Spleen (tissue), 11 donors: ENCODE measurements around the gene TGDS. TPM values are rescaled to one million over a fixed set of nuclear protein-coding genes. Genes with fewer than 3 reads are reported as not detected.
A peak's percentile ranks its signal among the peaks of the same experiment; 100 is the strongest.

ENCODE experiments used
- DNase-seq: peaks from one replicate; pipeline ENCODE4 v3.0.0-alpha.2; 2020
- H3K27ac ChIP-seq, 8 donors: fragments of 200-600 bp; sonication (generic) in 7 of 8; 1 replicate in 4 of 8; 2 replicates in 4 of 8; pipeline versions ENCODE4 v1.5.0 to v1.8.0; 2016 to 2021; ENCODE audit warnings: inconsistent platforms in 4 of 8, mild to moderate bottlenecking in 4 of 8, moderate library complexity in 1 of 8
- H3K27me3 ChIP-seq, 7 donors: fragments of 200-600 bp; sonication (generic) in 6 of 7; replicated peaks in 1 of 7; 1 replicate in 4 of 7; 2 replicates in 3 of 7; pipeline versions ENCODE4 v1.5.0 to v1.8.0; 2016 to 2021; ENCODE audit warnings: inconsistent platforms in 3 of 7, mild to moderate bottlenecking in 1 of 7
- H3K36me3 ChIP-seq, 6 donors: fragments of 200-600 bp; sonication (generic) in 5 of 6; 1 replicate in 4 of 6; 2 replicates in 2 of 6; pipeline versions ENCODE4 v1.5.0 to v1.8.0; 2016 to 2021; ENCODE audit warnings: inconsistent platforms in 2 of 6
- H3K4me1 ChIP-seq, 6 donors: fragments of 200-600 bp; sonication (generic) in 5 of 6; 1 replicate in 3 of 6; 2 replicates in 3 of 6; pipeline versions ENCODE4 v1.5.0 to v1.8.0; 2016 to 2021; ENCODE audit warnings: inconsistent platforms in 3 of 6
- H3K4me3 ChIP-seq, 8 donors: fragments of 200-600 bp; sonication (generic) in 7 of 8; 1 replicate in 4 of 8; 2 replicates in 4 of 8; pipeline versions ENCODE4 v1.5.0 to v1.8.0; 2016 to 2021; ENCODE audit warnings: inconsistent platforms in 4 of 8, mild to moderate bottlenecking in 4 of 8, moderate library complexity in 2 of 8
- H3K9me3 ChIP-seq, 8 donors: fragments of 200-600 bp; sonication (generic) in 7 of 8; 1 replicate in 4 of 8; 2 replicates in 4 of 8; pipeline versions ENCODE4 v1.5.0 to v1.8.0; 2016 to 2021; ENCODE audit warnings: inconsistent platforms in 4 of 8
- CTCF ChIP-seq, 11 experiments: fragments of 200-600 bp in 7 of 11; fragments of 450-650 bp in 4 of 11; sonication (generic) in 4 of 11; IDR thresholded peaks in 8 of 11; conservative IDR thresholded peaks in 3 of 11; 1 replicate in 7 of 11; 2 replicates in 4 of 11; pipeline versions ENCODE4 v1.4.0 to v1.8.0; 2016 to 2021; ENCODE audit warnings: antibody characterized with exemption in 11 of 11, inconsistent platforms in 4 of 11, mild to moderate bottlenecking in 1 of 11
- POLR2A ChIP-seq, 3 donors: fragments of 450-650 bp; IDR thresholded peaks; one replicate each; pipeline ENCODE4 v1.5.1; 2017; ENCODE audit warnings: antibody characterized with exemption in 3 of 3, mild to moderate bottlenecking in 1 of 3
- POLR2AphosphoS5 ChIP-seq, 3 donors: sonication (generic); formaldehyde crosslinking; IDR thresholded peaks; one replicate each; pipeline ENCODE4 v1.5.1; 2017; ENCODE audit warnings: antibody characterized with exemption in 3 of 3
- WGBS, 5 donors: extraction: QIAGEN DNeasy Blood & Tissue Kit in 3 of 5; methylation state at CpG; one replicate each; pipeline versions ENCODE4 v1.1.5 to v1.1.7; 2013 to 2018; 5-methylcytosine and 5-hydroxymethylcytosine counted together
- intact Hi-C: fragments of 100-400 bp; cut with DNase I; formaldehyde crosslinking; loops from one replicate; pipeline ENCODE4 v1.15.0; 2023; ENCODE audit warnings: low total_unique reads
- polyA plus RNA-seq, 3 donors: library from polyadenylated mRNA; stranded (reverse); fragments of 200-250 nt; gene quantifications; one replicate each; pipeline ENCODE4 v1.2.1, GENCODE V29; 2013
- total RNA-seq, 7 donors: library from RNA; depleted of rRNA in 3 of 7; stranded (reverse); fragments of >200 nt in 3 of 7; fragmentation: NEBNext Ultra II Directional in 4 of 7; extraction: Animal tissue kit (Norgen Biotek cat#: 25700) in 4 of 7; gene quantifications; one replicate each; pipeline versions ENCODE4 v1.1.0 to v1.2.1, GENCODE V29; 2016 to 2021
- donor health status: healthy with polysubstance abuse.
- donor health status: DM: no; HTN: no; CAD: no; lungs with moderate emphysema.
- donor health status: DM: no; HTN: no; CAD: no.
- donor health status: Bipolar disorder and iron deficiency.
- donor health status: healthy.
- donor health status: DM: no; HTN: no; CAD: no.
- donor health status: DM: yes; HTN: yes; CAD: no.

TGDS gene
- total and polyA plus RNA-seq, 10 donors, result 9.6 to 16.3 (median 11.7) TPM

- Histone ChIP-seq H3K36me3 (peaks cover 0 to 31% (median 21%) of the 10 kb centered on the region in 6 donors), H3K4me1 (peaks cover 15 to 54% (median 33%) of the 10 kb centered on the region in 6 donors), H3K9me3 (no peaks in the 10 kb centered on the region), H3K27me3 (no peaks in the 10 kb centered on the region), H3K4me3 (peak overlapping the region; percentile 62 to 89 (median 79)), H3K27ac (peak overlapping the region; percentile 69 to 90 (median 86))
- WGBS, 5 donors, result 7 to 9% (median 8%) methylated on average over 16 of the region's 16 CpGs
- peak; percentile 81 for DNase-seq
- intact Hi-C loops, result no loop called here
- TF ChIP-seq POLR2AphosphoS5 (IDR thresholded peaks at IDR 0.05), result no peak
- TF ChIP-seq CTCF (IDR thresholded peaks at IDR 0.05 in 8 of 11, conservative IDR thresholded peaks at IDR 0.05 in 3 of 11), result no peak
- TF ChIP-seq POLR2A (IDR thresholded peaks at IDR 0.05), result no peak
Measured at GRCh38 chr13:94595001-94595949, 677 bp downstream of the TGDS start.

- 87 to 97% (median 91%) methylated on average over 3 of the region's 3 CpGs for WGBS, 5 donors
- H3K36me3 ChIP-seq, result peaks cover 0 to 66% (median 27%) of the 10 kb centered on the region in 6 donors
- H3K27me3 ChIP-seq, result no peaks in the 10 kb centered on the region
- H3K4me3 ChIP-seq, result no peak overlapping the region
- H3K27ac ChIP-seq, result no peak overlapping the region
- intact Hi-C loops, result no loop called here
- no peak for DNase-seq
- H3K9me3 ChIP-seq, result no peaks in the 10 kb centered on the region
- TF ChIP-seq CTCF (IDR thresholded peaks at IDR 0.05 in 8 of 11, conservative IDR thresholded peaks at IDR 0.05 in 3 of 11) (no peak), POLR2A (IDR thresholded peaks at IDR 0.05) (no peak), POLR2AphosphoS5 (IDR thresholded peaks at IDR 0.05) (no peak)
- peaks cover 15 to 51% (median 29%) of the 10 kb centered on the region in 6 donors for H3K4me1 ChIP-seq
Measured at GRCh38 chr13:94590744-94591143, 5.2 kb downstream of the TGDS start.

- Histone ChIP-seq H3K27ac (no peak overlapping the region), H3K4me3 (no peak overlapping the region), H3K36me3 (peaks cover 0 to 86% (median 34%) of the 10 kb centered on the region in 6 donors), H3K9me3 (no peaks in the 10 kb centered on the region), H3K27me3 (no peaks in the 10 kb centered on the region), H3K4me1 (peaks cover 0 to 30% (median 9%) of the 10 kb centered on the region in 6 donors)
- no peak for DNase-seq
- intact Hi-C loops, result no loop called here
- TF ChIP-seq POLR2A (IDR thresholded peaks at IDR 0.05) (no peak), POLR2AphosphoS5 (IDR thresholded peaks at IDR 0.05) (no peak), CTCF (IDR thresholded peaks at IDR 0.05 in 8 of 11, conservative IDR thresholded peaks at IDR 0.05 in 3 of 11) (no peak)
- WGBS, 5 donors, result 94 to 97% (median 96%) methylated on average over 4 of the region's 4 CpGs
Measured at GRCh38 chr13:94588541-94588940, 7.4 kb downstream of the TGDS start.

GRCh38 chr13:94586371-94586770 lies 9.6 kb downstream of the TGDS start:
- H3K36me3 ChIP-seq, result peaks cover 0 to 88% (median 38%) of the 10 kb centered on the region in 6 donors
- intact Hi-C loops, result no loop called here
- WGBS, 5 donors, result 94 to 96% (median 95%) methylated on average over 7 of the region's 7 CpGs
- no peaks in the 10 kb centered on the region for H3K27me3 ChIP-seq
- TF ChIP-seq POLR2AphosphoS5 (IDR thresholded peaks at IDR 0.05) (no peak), CTCF (IDR thresholded peaks at IDR 0.05 in 8 of 11, conservative IDR thresholded peaks at IDR 0.05 in 3 of 11) (no peak), POLR2A (IDR thresholded peaks at IDR 0.05) (no peak)
- peaks cover 0 to 15% (median 4%) of the 10 kb centered on the region in 6 donors for H3K4me1 ChIP-seq
- H3K9me3 ChIP-seq, result no peaks in the 10 kb centered on the region
- no peak overlapping the region for H3K4me3 ChIP-seq
- no peak for DNase-seq
- H3K27ac ChIP-seq, result no peak overlapping the region
